ENCODE data around the gene FHL3. TPM values are rescaled to one million over a fixed set of nuclear protein-coding genes. Genes with fewer than 3 reads are reported as not detected.

FHL3 gene
- total and polyA plus RNA-seq, 2 experiments from 2014 or later = 28.3 to 49.0 TPM

- ATAC-seq (no peak), DNase-seq (ENCODE audit: low spot score) (no peak)
- Mint-ChIP-seq H3K9me3 (no peaks in the 10 kb centered on the region; the same call in 2 of the 3 replicates), H3K27me3 (ENCODE audit: insufficient read depth, low read depth, poor library complexity) (peaks cover 27% of the 10 kb centered on the region), H3K4me1 (peaks cover 64% of the 10 kb centered on the region), H3K36me3 (ENCODE audit: low read depth) (peaks cover 23% of the 10 kb centered on the region), H3K4me3 (peak overlapping the region; percentile 60), H3K27ac (peak overlapping the region; percentile 98)
- peak overlapping the region; percentile 68 for H3K4me2 ChIP-seq
- H3K4me1 ChIP-seq (ENCODE audit: insufficient read depth) = peaks cover 60% of the 10 kb centered on the region
- no peak overlapping the region for H2AFZ ChIP-seq
- no peaks in the 10 kb centered on the region for H3K9me2 ChIP-seq (ENCODE audit: insufficient read depth)
- peak overlapping the region; percentile 96 for H3K27ac ChIP-seq (ENCODE audit: low read depth)
- H3F3A ChIP-seq (replicated peaks; ENCODE audit: low read depth) = peaks cover 22% of the 10 kb centered on the region
- 0 out of 2 replicates have a peak, but pooled peaks cover 7% of the 10 kb centered on the region for H4K20me1 ChIP-seq (replicated peaks; ENCODE audit: insufficient read depth)
- TF ChIP-seq EZH2phosphoT487 (IDR thresholded peaks at IDR 0.05; ENCODE audit: unreplicated experiment) (no peak), NANOG (IDR thresholded peaks at IDR 0.05; ENCODE audit: borderline replicate concordance) (no peak)
- H3K36me3 ChIP-seq (ENCODE audit: insufficient read depth) = peaks cover 15% of the 10 kb centered on the region; the same call in 1 of the 2 replicates
- H3K27me3 ChIP-seq (ENCODE audit: insufficient read depth) = no peaks in the 10 kb centered on the region
- H3K4me3 ChIP-seq = peak overlapping the region; percentile 34
- H3K79me2 ChIP-seq (replicated peaks; ENCODE audit: insufficient read depth) = peaks cover 35% of the 10 kb centered on the region
Measured at GRCh38 chr1:38000233-38000528, 5.1 kb downstream of the FHL3 start.

GRCh38 chr1:37999430-38000232, 5.7 kb downstream of the FHL3 start:
- H3K27ac ChIP-seq (ENCODE audit: low read depth) = peak overlapping the region; percentile 96
- H2AFZ ChIP-seq = no peak overlapping the region
- peaks cover 67% of the 10 kb centered on the region for H3K4me1 Mint-ChIP-seq
- H3F3A ChIP-seq (replicated peaks; ENCODE audit: low read depth) = peaks cover 22% of the 10 kb centered on the region
- H3K9me3 Mint-ChIP-seq = no peaks in the 10 kb centered on the region; the same call in 2 of the 3 replicates
- H3K4me3 Mint-ChIP-seq = peak overlapping the region; percentile 60
- H3K4me3 ChIP-seq = peak overlapping the region; percentile 34
- H3K27me3 ChIP-seq (ENCODE audit: insufficient read depth) = no peaks in the 10 kb centered on the region
- H3K4me1 ChIP-seq (ENCODE audit: insufficient read depth) = peaks cover 64% of the 10 kb centered on the region
- ATAC-seq (no peak), DNase-seq (ENCODE audit: low spot score) (peak; percentile 51)
- peaks cover 29% of the 10 kb centered on the region for H3K27me3 Mint-ChIP-seq (ENCODE audit: insufficient read depth, low read depth, poor library complexity)
- H3K36me3 ChIP-seq (ENCODE audit: insufficient read depth) = peaks cover 15% of the 10 kb centered on the region; the same call in 1 of the 2 replicates
- peak overlapping the region; percentile 98 for H3K27ac Mint-ChIP-seq
- no peaks in the 10 kb centered on the region for H3K9me2 ChIP-seq (ENCODE audit: insufficient read depth)
- H3K4me2 ChIP-seq = peak overlapping the region; percentile 68
- peaks cover 28% of the 10 kb centered on the region for H3K36me3 Mint-ChIP-seq (ENCODE audit: low read depth)
- H4K20me1 ChIP-seq (replicated peaks; ENCODE audit: insufficient read depth) = 0 out of 2 replicates have a peak, but pooled peaks cover 7% of the 10 kb centered on the region
- peaks cover 33% of the 10 kb centered on the region for H3K79me2 ChIP-seq (replicated peaks; ENCODE audit: insufficient read depth)
- no peak for TF ChIP-seq ETS1 (IDR thresholded peaks at IDR 0.05)
- no peak for TF ChIP-seq ZNF114 (CRISPR knock-in tag; IDR thresholded peaks at IDR 0.05)
- no peak for TF ChIP-seq EZH2phosphoT487 (IDR thresholded peaks at IDR 0.05; ENCODE audit: unreplicated experiment)
- TF ChIP-seq ZNF331 (CRISPR knock-in tag; IDR thresholded peaks at IDR 0.05; ENCODE audit: low read depth) = no peak
- TF ChIP-seq JUNB (IDR thresholded peaks at IDR 0.05; ENCODE audit: unreplicated experiment) = no peak
- no peak for TF ChIP-seq CREB1 (CRISPR knock-in tag; IDR thresholded peaks at IDR 0.05; ENCODE audit: low read depth)
- no peak for TF ChIP-seq CTCF (conservative IDR thresholded peaks at IDR 0.05; ENCODE audit: low read depth in 2 of 2)
- TF ChIP-seq ZNF462 (CRISPR knock-in tag; IDR thresholded peaks at IDR 0.05) = no peak
- no peak for TF ChIP-seq STAT1 (IDR thresholded peaks at IDR 0.05; ENCODE audit: unreplicated experiment)
- TF ChIP-seq NANOG (IDR thresholded peaks at IDR 0.05; ENCODE audit: borderline replicate concordance) = no peak
- no peak for TF ChIP-seq POLR2AphosphoS5 (IDR thresholded peaks at IDR 0.05; ENCODE audit: low read depth)

Data from GM23338 (cell line).